ENCODE measurements around the gene IFT81. TPM values are rescaled to one million over a fixed set of nuclear protein-coding genes. Genes with fewer than 3 reads are reported as not detected.
A peak's percentile ranks its signal among the peaks of the same experiment; 100 is the strongest.

IFT81 gene
- total and polyA plus RNA-seq, 2 donors (not counting 3 experiments of a cell fraction or from before 2014, with no cell fraction given): 2.4 to 9.8 TPM

DNA sequence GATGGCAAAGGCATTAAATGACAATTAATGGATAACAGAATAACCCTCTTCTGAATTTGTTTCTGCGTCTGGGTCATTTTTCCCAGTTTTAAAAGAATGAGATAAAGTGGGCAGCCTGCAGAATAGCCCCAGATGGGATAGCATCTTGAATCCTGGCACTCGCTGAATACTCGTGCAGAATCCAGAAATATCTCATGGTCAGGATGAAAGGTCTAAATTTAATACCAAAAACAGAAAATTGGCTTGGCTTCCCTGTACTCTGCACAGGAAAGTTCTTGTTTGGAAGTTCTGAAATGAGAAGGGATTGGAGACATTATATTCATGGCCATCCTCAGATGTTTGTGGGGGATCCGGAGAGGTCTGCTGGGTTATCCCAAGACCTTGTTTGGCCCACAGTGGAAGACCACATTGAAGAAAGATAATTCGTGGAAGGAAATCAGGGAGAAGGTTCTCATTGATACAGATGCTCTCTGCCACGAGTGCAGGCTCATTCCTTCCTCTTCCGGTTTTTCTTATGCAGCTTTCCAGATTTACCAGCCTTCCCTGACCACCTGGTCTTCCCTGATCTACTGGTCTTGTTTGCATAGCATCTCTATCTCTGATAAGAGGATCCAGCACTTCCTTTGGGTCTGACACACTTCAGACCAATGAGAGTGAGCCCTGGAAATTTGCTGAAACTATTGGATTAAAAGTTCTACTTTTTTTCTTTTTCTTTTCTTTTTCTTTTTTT, 6.0 kb upstream of the IFT81 start:
- BruUV-seq (replicated peaks): no TSS peak

DNA sequence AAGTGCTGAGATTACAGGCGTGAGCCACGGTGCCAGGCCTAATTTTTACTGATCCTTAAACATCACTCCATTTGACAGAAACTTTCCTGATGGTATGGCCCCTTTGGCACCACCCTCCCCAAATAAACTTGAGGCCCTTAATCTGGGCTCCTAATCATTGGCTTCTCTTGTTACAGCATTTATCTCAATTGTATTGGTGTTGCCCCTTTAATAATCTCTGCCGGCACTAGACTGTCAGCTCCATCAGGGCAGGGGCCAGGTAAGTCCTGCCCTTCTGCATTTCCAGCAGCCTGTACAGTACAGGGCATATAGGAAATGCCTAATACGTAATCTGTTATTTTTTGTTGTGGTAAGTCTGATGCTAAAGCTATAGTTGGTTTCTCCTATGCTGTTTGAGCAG, 1.2 kb upstream of the IFT81 start:
- FAIRE-seq (no peak), DNase-seq (ENCODE audit: low read depth, low spot score) (no peak)
- intact Hi-C loops (cut with micrococcal nuclease): loop anchor here (5.0 kb wide), 2 partner anchors 74 to 159 kb away; partner anchors contain the start of gene ATP2A2
- Histone ChIP-seq H3K79me2 (ENCODE audit: control insufficient read depth, insufficient read depth, low read length) (no peaks in the 10 kb centered on the region), H3K36me3 (ENCODE audit: control insufficient read depth in 2 of 2, extremely low read depth in 1 of 2, insufficient read depth in 2 of 2, low read length in 2 of 2) (no peaks in the 10 kb centered on the region), H3K4me3 (replicated peaks in 1 of 3; ENCODE audit: insufficient read depth in 1 of 3, low read depth in 1 of 3, low read length in 3 of 3) (no peak overlapping the region), H3K27me3 (ENCODE audit: control insufficient read depth in 2 of 2, insufficient read depth in 2 of 2, low read length in 2 of 2) (peaks cover 3 to 4% of the 10 kb centered on the region in 2 experiments), H3K9me1 (replicated peaks; ENCODE audit: control insufficient read depth, extremely low read depth, insufficient read depth, low read length) (no peaks in the 10 kb centered on the region), H2AFZ (ENCODE audit: low read depth, low read length) (no peak overlapping the region), H3K4me2 (ENCODE audit: insufficient read depth, low read length) (no peak overlapping the region), H3K4me1 (ENCODE audit: control insufficient read depth, extremely low read depth, insufficient read depth, low read length) (peaks cover 6% of the 10 kb centered on the region), H3K9me3 (replicated peaks; ENCODE audit: control insufficient read depth, insufficient read depth, low read length) (no peaks in the 10 kb centered on the region), H3K9ac (replicated peaks; ENCODE audit: extremely low read depth, insufficient read depth, low read length) (no peak overlapping the region), H3K27ac (ENCODE audit: insufficient read depth, low read depth, low read length) (no peak overlapping the region), H4K20me1 (replicated peaks; ENCODE audit: control insufficient read depth, extremely low read depth, insufficient read depth, low read length) (no peaks in the 10 kb centered on the region)
- ChIA-PET CTCF (interaction anchor here (1.1 to 1.6 kb wide), 3 partner anchors 9 to 101 kb away, joined by 3 to 7 read pairs (median 5); no protein-coding TSS in a partner anchor), POLR2A (no interaction called here)
- BruUV-seq (replicated peaks): no TSS peak
- dilution Hi-C loops (cut with MboI; ENCODE audit: extremely low pct_ligation_motif_present, low sequenced_read_pairs): no loop called here
- no peak for TF ChIP-seq EZH2 (IDR thresholded peaks at IDR 0.05; ENCODE audit: borderline replicate concordance, low read depth, low read length, severe bottlenecking)
- no peak for TF ChIP-seq POLR2A (IDR thresholded peaks at IDR 0.05; ENCODE audit: low read depth, low read length)
- no peak for TF ChIP-seq MYC (IDR thresholded peaks at IDR 0.05; ENCODE audit: low read depth, low read length)
- TF ChIP-seq, protein P1, sequence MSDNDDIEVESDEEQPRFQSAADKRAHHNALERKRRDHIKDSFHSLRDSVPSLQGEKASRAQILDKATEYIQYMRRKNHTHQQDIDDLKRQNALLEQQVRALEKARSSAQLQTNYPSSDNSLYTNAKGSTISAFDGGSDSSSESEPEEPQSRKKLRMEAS (IDR thresholded peaks at IDR 0.05; ENCODE audit: insufficient read depth, insufficient read length): no peak
- TF ChIP-seq, protein P2, sequence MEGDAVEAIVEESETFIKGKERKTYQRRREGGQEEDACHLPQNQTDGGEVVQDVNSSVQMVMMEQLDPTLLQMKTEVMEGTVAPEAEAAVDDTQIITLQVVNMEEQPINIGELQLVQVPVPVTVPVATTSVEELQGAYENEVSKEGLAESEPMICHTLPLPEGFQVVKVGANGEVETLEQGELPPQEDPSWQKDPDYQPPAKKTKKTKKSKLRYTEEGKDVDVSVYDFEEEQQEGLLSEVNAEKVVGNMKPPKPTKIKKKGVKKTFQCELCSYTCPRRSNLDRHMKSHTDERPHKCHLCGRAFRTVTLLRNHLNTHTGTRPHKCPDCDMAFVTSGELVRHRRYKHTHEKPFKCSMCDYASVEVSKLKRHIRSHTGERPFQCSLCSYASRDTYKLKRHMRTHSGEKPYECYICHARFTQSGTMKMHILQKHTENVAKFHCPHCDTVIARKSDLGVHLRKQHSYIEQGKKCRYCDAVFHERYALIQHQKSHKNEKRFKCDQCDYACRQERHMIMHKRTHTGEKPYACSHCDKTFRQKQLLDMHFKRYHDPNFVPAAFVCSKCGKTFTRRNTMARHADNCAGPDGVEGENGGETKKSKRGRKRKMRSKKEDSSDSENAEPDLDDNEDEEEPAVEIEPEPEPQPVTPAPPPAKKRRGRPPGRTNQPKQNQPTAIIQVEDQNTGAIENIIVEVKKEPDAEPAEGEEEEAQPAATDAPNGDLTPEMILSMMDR (IDR thresholded peaks at IDR 0.05; ENCODE audit: extremely low read depth in 1 of 2, insufficient read depth in 1 of 2, low read depth in 1 of 2, low read length in 2 of 2): no peak
- no peak for TF ChIP-seq GATA2 (IDR thresholded peaks at IDR 0.05; ENCODE audit: insufficient read depth, insufficient read length, low read depth, low read length)

More for the DNA sequence above, 6.0 kb upstream of the IFT81 start:
- Histone ChIP-seq H3K9me1 (replicated peaks; ENCODE audit: control insufficient read depth, extremely low read depth, insufficient read depth, low read length) (no peaks in the 10 kb centered on the region), H3K4me3 (replicated peaks in 1 of 3; ENCODE audit: insufficient read depth in 1 of 3, low read depth in 1 of 3, low read length in 3 of 3) (no peak overlapping the region), H3K79me2 (ENCODE audit: control insufficient read depth, insufficient read depth, low read length) (no peaks in the 10 kb centered on the region), H3K36me3 (ENCODE audit: control insufficient read depth in 2 of 2, extremely low read depth in 1 of 2, insufficient read depth in 2 of 2, low read length in 2 of 2) (no peaks in the 10 kb centered on the region), H3K27ac (ENCODE audit: insufficient read depth, low read depth, low read length) (peak overlapping the region; percentile 23), H3K9ac (replicated peaks; ENCODE audit: extremely low read depth, insufficient read depth, low read length) (peak overlapping the region; percentile 9), H3K4me1 (ENCODE audit: control insufficient read depth, extremely low read depth, insufficient read depth, low read length) (peaks cover 9% of the 10 kb centered on the region), H2AFZ (ENCODE audit: low read depth, low read length) (peak overlapping the region; percentile 62), H4K20me1 (replicated peaks; ENCODE audit: control insufficient read depth, extremely low read depth, insufficient read depth, low read length) (no peaks in the 10 kb centered on the region), H3K27me3 (ENCODE audit: control insufficient read depth in 2 of 2, insufficient read depth in 2 of 2, low read length in 2 of 2) (peaks cover 2 to 3% of the 10 kb centered on the region in 2 experiments), H3K9me3 (replicated peaks; ENCODE audit: control insufficient read depth, insufficient read depth, low read length) (no peaks in the 10 kb centered on the region), H3K4me2 (ENCODE audit: insufficient read depth, low read length) (peak overlapping the region; percentile 36)
- intact Hi-C loops (cut with micrococcal nuclease): no loop called here
- DNase-seq (ENCODE audit: low read depth, low spot score) (peak; percentile 67), FAIRE-seq (peak; percentile 71)
- dilution Hi-C loops (cut with MboI; ENCODE audit: extremely low pct_ligation_motif_present, low sequenced_read_pairs): no loop called here
- ChIA-PET CTCF (no interaction called here), POLR2A (no interaction called here)
- TF ChIP-seq GATA2 (IDR thresholded peaks at IDR 0.05; ENCODE audit: insufficient read depth, insufficient read length, low read depth, low read length) (peak; percentile 42), POLR2A (IDR thresholded peaks at IDR 0.05; ENCODE audit: low read depth, low read length) (no peak)

Measured in endothelial cell of umbilical vein (primary cell).